ENCODE data around the gene ABHD2. TPM values are rescaled to one million over a fixed set of nuclear protein-coding genes. Genes with fewer than 3 reads are reported as not detected.
"Not testable (repeated sequence)": the region's sequence is repeated elsewhere in the genome, so short reads cannot be mapped to it uniquely, and the experiment has no call there.

The ABHD2 gene
- total RNA-seq, 1 donor from 2014 or later = 385 TPM

- DNase-seq (ENCODE audit: low spot score) = no peak
- no peak for ATAC-seq
Observed at GRCh38 chr15:89118481-89118989, 30.3 kb downstream of the ABHD2 start.

- ATAC-seq = no peak
- no peak for DNase-seq (ENCODE audit: low spot score)
Observed at GRCh38 chr15:89119489-89120478, 31.5 kb downstream of the ABHD2 start.

GRCh38 chr15:89120479-89121000 is 32.3 kb downstream of the ABHD2 start:
- ATAC-seq; DNase-seq (ENCODE audit: low spot score): not testable (repeated sequence)

DNA sequence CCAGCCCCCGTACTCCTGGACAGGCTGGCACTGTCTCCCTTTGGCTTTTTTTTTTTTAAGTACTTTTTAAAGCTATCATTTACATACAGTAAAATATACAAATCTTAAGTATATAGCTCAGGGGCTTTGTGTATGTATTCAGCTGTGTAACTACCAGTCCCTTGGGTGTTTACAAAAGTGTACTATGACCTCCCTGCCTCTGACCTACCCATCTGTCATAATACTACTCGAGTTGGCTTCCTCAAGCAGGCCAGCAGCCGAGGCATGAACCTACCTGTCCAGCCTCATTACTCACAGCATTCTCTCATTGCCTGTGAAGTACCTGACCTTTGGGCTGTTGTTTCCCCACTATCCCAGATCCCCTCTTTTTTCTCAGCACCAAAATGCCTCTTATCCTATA is 33.2 kb downstream of the ABHD2 start:
- ATAC-seq (peak; percentile 73), DNase-seq (ENCODE audit: low spot score) (peak; percentile 76)

DNA sequence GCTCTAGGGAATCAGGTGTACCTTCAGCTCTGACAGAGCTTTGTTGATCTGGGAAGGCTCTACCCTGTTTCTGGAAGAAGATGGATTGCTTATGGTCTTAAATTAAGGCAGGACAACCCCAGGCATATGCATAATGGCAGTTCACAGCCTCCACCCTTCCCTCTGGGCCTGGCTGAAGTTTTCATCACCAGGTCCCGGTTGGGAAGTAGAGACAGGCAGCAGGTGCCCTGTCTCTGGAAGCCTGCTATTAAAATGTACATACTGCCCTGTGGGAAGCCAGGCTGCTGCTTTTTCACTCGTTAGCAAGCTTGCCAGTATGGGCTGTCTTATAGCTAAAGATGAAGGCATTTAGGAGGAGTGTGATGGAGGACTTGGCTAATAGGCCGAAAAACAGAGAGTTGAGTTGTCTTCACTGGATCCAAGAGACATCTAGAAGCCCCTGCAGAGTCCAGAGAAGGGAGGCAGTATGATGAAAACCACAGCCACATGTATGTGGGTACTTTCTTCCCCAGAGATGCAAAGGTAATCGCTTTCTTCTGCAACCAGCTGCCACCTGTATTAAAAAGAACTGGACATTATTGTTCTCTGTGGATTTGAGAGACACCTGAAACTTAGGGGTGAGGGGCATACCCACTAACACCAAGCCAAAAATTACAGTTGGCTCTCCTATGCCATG is 34.4 kb downstream of the ABHD2 start:
- DNase-seq (ENCODE audit: low spot score) (no peak), ATAC-seq (no peak)

- DNase-seq (ENCODE audit: low spot score) (no peak), ATAC-seq (no peak)
Observed at GRCh38 chr15:89123181-89123525, 34.9 kb downstream of the ABHD2 start.

DNA sequence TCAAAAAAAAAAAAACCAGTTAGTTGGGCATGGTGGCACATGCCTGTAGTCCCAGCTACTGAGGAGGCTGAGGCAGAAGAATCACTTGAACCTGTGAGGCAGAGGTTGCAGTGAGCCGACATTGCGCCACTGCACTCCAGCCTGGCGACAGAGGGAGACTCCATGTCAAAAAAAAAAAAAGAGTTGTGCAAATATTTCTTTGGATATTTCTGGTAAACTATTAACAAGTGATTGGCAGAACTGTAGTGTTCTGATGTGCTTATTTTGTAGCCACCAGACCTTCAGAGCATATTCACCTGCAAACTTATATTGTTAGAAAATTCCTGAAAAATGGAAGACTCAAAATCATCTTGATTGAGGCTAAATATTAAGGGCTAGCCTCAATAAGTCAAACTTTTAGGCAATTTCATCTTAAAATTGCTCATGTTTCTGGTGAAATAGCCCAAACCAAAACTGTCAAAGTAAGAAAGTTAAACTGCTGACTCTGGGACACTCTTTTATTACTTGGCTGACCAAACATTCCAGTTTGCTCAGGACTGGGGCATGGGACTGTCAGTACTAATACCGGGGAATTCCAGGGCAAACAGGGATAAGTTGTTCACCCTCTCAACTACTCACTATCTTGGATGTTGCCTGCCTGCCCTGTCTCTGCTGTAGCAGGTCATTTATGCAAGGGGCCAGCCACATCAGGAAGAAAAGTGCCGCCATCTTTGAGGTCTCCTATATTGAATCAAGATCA is 37.0 kb downstream of the ABHD2 start:
- ATAC-seq (peak; percentile 46), DNase-seq (ENCODE audit: low spot score) (peak; percentile 81)

DNA sequence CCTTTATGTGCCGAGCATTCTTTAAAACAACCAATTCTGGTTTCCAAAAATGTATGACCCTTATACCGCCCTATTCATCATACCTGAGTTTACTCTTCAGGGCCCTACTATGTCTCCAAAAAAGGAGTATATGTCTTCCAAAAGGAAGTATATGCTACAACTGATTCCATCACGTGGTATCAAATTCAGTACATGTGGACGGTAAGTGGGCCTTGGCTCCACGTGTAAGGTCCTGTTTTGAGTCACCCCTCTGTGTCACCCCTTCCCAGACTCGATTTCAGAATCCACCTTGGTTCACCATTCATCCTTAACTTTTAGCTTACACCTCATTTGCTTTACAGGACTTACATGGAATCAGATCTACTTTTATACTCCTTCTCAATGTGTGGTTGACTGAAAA is 37.8 kb downstream of the ABHD2 start:
- DNase-seq (ENCODE audit: low spot score) = no peak
- no peak for ATAC-seq

DNA sequence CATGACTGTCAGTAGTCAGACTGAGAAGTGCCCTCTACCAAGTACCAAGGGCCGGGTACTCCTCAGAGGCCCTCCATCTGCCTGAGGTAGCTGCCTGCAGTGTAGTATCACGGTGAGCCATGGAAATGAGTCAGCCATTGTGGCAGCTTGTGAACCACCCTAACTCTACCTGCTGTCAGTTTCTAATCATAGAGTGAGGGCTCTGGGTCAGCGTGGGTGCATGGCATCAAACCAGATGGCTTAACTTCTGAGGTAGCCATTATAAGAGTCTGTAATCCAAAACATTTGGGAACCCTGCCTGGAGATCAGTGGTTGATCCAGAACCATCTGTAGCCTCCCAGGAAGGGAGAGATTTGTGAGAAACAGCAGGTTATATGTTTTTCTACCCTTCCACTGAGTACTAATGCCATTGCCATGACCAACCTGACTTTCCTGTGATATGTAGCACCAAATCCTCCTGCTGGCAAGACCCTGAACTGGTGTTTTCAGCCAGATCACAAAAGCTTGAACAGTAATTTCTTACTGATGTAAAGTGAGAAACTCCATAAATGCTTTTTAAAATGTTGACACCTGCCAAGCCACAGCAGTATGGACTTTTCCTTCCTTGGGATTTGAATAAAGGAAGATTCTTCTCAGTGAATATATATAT is 38.9 kb downstream of the ABHD2 start:
- DNase-seq (ENCODE audit: low spot score) (no peak), ATAC-seq (peak; percentile 6)

- DNase-seq (ENCODE audit: low spot score) = peak; percentile 88
- peak; percentile 66 for ATAC-seq
Observed at GRCh38 chr15:89128320-89129122, 40.3 kb downstream of the ABHD2 start.

DNA sequence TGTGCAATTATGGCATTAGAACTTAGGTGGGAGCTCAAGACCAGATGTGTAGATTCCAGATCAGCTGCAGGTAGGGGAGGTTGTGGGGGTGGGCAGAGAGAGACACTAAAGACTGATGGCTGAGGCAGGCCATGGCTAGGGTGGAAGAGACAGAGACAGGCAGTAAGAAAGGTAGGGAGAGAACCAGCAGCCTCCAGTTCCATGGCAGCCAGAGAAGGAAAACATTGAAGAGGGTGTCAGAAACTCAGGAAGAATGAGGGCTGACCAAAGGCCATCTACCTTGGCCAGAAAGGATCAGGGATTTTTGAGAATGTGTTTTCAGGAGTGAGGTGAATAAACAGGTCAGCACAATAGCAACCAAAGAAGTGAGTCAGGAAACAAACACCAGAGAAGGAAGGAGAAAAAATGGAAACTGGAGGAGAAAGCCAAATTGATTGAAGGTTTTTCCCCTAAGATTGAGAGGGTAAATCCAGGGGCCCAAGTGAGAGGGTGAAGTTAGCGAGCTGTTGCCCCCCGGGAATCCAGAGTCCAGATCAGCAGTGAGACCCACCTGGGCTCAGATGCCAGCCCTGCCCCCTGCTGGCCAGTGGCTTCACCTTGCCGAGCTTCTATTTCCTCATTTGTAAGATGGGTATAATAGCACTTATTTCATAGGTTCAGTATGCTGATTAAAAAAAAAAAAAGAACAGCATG is 41.0 kb downstream of the ABHD2 start:
- peak; percentile 31 for ATAC-seq
- DNase-seq (ENCODE audit: low spot score) = peak; percentile 69

DNA sequence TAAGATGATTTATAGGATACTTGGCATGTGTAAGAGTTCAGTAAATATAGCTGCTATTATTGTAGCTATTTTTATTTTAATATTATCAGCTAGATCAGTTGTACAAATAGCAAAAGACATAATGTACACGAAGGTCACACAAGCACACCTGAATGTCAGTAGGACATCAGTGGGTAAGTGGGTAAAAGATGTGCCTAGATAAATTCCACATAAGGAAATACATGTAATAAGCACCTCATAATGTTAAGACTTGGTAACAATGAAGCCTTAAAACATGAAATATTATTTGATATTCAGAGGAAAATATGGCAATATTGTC is 41.5 kb downstream of the ABHD2 start:
- ATAC-seq = no peak
- DNase-seq (ENCODE audit: low spot score) = no peak

DNA sequence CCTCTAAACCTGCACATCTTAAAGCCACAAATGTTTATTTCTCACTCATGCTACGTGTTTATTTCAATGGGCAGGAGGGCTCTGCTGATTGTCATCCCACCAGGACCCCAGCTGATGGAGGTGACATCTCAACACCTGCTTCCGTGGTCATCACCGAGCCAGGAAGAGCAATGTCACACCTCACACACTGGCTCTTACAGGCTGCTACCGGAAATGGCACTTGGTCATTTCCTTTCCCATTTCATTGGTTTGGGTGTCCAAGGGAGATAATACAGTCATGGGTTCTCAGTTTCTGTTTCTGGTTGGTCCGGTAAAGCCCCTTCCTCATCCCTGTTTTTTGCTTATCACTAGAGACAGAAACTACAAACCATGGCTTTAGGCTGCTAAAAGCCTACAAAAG is 41.9 kb downstream of the ABHD2 start:
- DNase-seq (ENCODE audit: low spot score) (no peak), ATAC-seq (no peak)

GRCh38 chr15:89131731-89132130 is 43.5 kb downstream of the ABHD2 start:
- DNase-seq (ENCODE audit: low spot score) (no peak), ATAC-seq (no peak)

DNA sequence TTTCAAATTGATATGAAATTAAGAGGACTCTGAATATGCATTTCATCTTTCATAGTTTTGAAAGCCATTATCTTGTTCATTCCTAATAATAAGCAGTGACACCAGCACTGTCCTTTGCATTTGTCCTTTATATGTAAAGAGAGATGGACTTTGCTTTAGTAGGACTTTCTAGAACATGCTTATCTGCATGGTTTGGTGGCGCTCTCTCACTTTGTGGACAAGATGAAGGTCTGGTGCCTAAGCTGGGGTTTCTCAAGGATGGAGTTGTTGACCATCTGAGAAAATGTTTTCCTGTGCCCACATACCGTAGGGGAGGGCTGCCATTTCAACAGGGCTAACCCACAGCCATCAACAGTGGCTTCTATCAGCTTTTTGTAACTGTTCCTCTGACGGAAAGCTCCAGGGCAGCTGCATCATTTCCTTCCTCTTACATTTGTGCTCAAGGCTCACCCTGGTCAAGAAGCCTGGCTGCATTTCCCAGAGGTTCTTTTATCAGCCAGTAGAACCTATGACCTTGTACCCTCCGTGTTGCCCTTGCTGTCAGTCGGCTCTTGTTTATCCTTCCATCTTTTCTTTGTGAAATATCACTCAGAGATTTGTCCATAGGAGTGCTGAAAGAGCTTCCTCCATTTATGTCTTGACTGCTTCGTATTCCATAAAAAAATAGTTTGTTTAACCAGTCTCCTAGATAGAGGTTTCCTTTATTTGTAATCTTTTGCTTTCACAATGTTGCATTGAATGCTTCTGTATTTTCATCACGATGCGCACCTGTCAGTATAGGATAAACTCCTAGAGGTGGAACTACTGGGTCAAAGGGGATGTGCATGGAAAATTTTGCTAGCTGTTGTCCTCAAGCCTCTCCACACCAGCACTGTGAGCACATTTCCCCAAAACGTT is 44.6 kb downstream of the ABHD2 start:
- DNase-seq (ENCODE audit: low spot score) (no peak), ATAC-seq (peak; percentile 4)

DNA sequence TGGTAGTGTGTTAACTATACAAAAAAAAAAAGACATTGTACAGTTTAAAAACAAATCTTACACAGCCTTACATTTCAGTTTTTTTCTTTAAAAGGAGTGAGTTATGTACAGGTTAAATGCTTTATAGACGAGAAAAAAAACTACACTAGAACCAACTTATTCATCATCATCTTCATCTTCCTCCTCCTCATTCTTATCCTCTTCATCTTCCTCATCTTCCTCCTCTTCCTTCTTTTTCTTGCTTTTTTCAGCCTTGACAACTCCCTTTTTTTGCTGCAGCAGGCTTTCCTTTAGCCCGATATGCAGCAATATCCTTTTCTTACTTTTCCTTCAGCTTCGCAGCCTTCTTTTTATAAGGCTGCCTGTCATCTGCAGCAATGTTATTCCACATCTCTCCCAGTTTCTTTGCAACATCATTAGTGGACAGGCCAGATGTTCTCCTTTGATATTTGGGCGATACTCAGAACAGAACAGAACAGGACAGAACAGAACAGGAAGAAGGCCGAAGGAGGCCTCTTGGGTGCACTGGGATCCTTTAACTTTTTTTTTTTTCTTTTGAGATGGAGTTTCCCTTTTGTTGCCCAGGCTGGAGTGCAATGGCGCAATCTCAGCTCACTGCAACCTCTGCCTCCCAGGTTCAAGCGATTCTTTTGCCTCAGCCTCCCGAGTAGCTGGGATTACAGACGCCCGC is 47.3 kb downstream of the ABHD2 start:
- not testable (repeated sequence) for DNase-seq (ENCODE audit: low spot score); ATAC-seq

- DNase-seq (ENCODE audit: low spot score) (no peak), ATAC-seq (peak; percentile 33)
Observed at GRCh38 chr15:89136078-89136806, 48.0 kb downstream of the ABHD2 start.

All from left lobe of liver (tissue), 2 donors.